A549 (cell line): Measurements from ENCODE around the gene ATXN7L1. TPM values are rescaled to one million over a fixed set of nuclear protein-coding genes. Genes with fewer than 3 reads are reported as not detected.

ENCODE experiments used
- ATAC-seq, 2 experiments: fragments of 200-7000 bp in 1 of 2; fragments of >200 bp in 1 of 2; cut with Nextera tagmentation in 1 of 2; cut with Tn5 transposase in 1 of 2; 3 replicates each; pipeline versions ENCODE4 v1.8.0 to v1.9.1; 2018 to 2020; ENCODE audit warnings: mild to moderate bottlenecking in 1 of 2, moderate library complexity in 1 of 2
- CTCF ChIA-PET: fragments of 300-600 bp; sonication (Branson Sonifier 250); formaldehyde crosslinking; extraction: SDS; loops from one replicate; lab custom pipeline; 2021; ENCODE audit warnings: antibody characterized with exemption, inconsistent platforms; lab: Yijun Ruan, JAX
- POLR2A ChIA-PET: fragments of 350-600 bp; formaldehyde crosslinking; extraction: SDS; loops from one replicate; lab custom pipeline; 2021; ENCODE audit warnings: antibody characterized with exemption, inconsistent platforms; lab: Yijun Ruan, JAX
- DNase-seq, 2 experiments: peaks; one replicate each; pipeline versions ENCODE4 v3.0.0 to v3.0.0-alpha.2; 2011 to 2016; ENCODE audit warnings: low read depth in 1 of 2, low spot score in 1 of 2
- FAIRE-seq: peaks from 2 replicates; lab custom pipeline; 2011; peaks lifted over from hg19 to GRCh38; lab: Jason Lieb, UNC
- H3K27ac ChIP-seq, 2 experiments: fragments of >200 bp; sonication (Bioruptor Twin); formaldehyde crosslinking; 3 replicates each; pipeline ENCODE4 v1.5.1; 2016 to 2017
- H3K4me1 ChIP-seq: fragments of >200 bp; sonication (Bioruptor Twin); formaldehyde crosslinking; 3 replicates; pipeline ENCODE4 v1.6.1; 2016
- H3K4me2 ChIP-seq: fragments of >200 bp; sonication (Bioruptor Twin); formaldehyde crosslinking; 3 replicates; pipeline ENCODE4 v1.6.1; 2016
- H3K4me3 ChIP-seq: fragments of >200 bp; sonication (Bioruptor Twin); formaldehyde crosslinking; 3 replicates; pipeline ENCODE4 v1.5.1; 2016
- H3K9me3 ChIP-seq: fragments of >200 bp; sonication (Bioruptor Twin); formaldehyde crosslinking; 3 replicates; pipeline ENCODE4 v1.6.1; 2016
- CEBPB ChIP-seq, 2 experiments: fragments of >200 bp in 1 of 2; sonication (Bioruptor Twin) in 1 of 2; formaldehyde crosslinking in 1 of 2; IDR thresholded peaks; 2 replicates each; pipeline ENCODE4 v1.6.1; 2012 to 2016
- EHMT2 ChIP-seq: fragments of 200-600 bp; sonication (generic); IDR thresholded peaks from 2 replicates; pipeline ENCODE4 v1.6.1; 2016; ENCODE audit warnings: antibody characterized with exemption, low read depth, mild to moderate bottlenecking, moderate library complexity
- EP300 ChIP-seq, 2 experiments: fragments of >200 bp; sonication (Bioruptor Twin); formaldehyde crosslinking; IDR thresholded peaks; 2 replicates in 1 of 2; 3 replicates in 1 of 2; pipeline ENCODE4 v1.6.1; 2016 to 2017
- ESRRA ChIP-seq: fragments of 150-350 bp; IDR thresholded peaks from 2 replicates; pipeline ENCODE4 v1.6.1; 2014; ENCODE audit warnings: mild to moderate bottlenecking, low read length, borderline replicate concordance
- HEYL ChIP-seq: fragments of 250-450 bp; sonication (Bioruptor Pico); IDR thresholded peaks from 2 replicates; pipeline ENCODE4 v1.8.0; 2021; ENCODE audit warnings: mild to moderate bottlenecking, moderate library complexity
- HOXA7 ChIP-seq: fragments of 250-450 bp; sonication (Bioruptor Pico); IDR thresholded peaks from 2 replicates; pipeline ENCODE4 v1.5.0; 2020; ENCODE audit warnings: mild to moderate bottlenecking, moderate library complexity
- HOXB5 ChIP-seq: fragments of 250-450 bp; sonication (Bioruptor Pico); IDR thresholded peaks from 2 replicates; pipeline ENCODE4 v1.5.0; 2020; ENCODE audit warnings: mild to moderate bottlenecking, moderate library complexity
- KDM1A ChIP-seq: fragments of 200-600 bp; sonication (generic); IDR thresholded peaks from 2 replicates; pipeline ENCODE4 v1.6.1; 2016; ENCODE audit warnings: low read depth, mild to moderate bottlenecking
- MAFK ChIP-seq: fragments of 450-650 bp; IDR thresholded peaks from 2 replicates; pipeline ENCODE4 v1.6.1; 2014; ENCODE audit not compliant: partially characterized antibody
- MAX ChIP-seq: IDR thresholded peaks from 2 replicates; pipeline ENCODE4 v1.6.1; 2012
- MYC ChIP-seq: IDR thresholded peaks from 2 replicates; pipeline ENCODE4 v1.6.1; 2012; ENCODE audit warnings: mild to moderate bottlenecking, inconsistent platforms, low read length, improper control_type of control experiment, borderline replicate concordance
- NFE2L2 ChIP-seq: fragments of 150-350 bp; conservative IDR thresholded peaks from 2 replicates; pipeline ENCODE4 v1.6.1; 2014; ENCODE audit warnings: low read length
- RAD21 ChIP-seq, 2 experiments: fragments of >200 bp in 1 of 2; sonication (Bioruptor Twin) in 1 of 2; formaldehyde crosslinking in 1 of 2; IDR thresholded peaks in 1 of 2; conservative IDR thresholded peaks in 1 of 2; 2 replicates in 1 of 2; 3 replicates in 1 of 2; pipeline ENCODE4 v1.6.1; 2012 to 2018; ENCODE audit warnings: inconsistent platforms in 1 of 2
- RNF2 ChIP-seq: fragments of 200-600 bp; sonication (generic); IDR thresholded peaks from 2 replicates; pipeline ENCODE4 v1.6.1; 2016; ENCODE audit warnings: low read depth, mild to moderate bottlenecking, antibody characterized with exemption, moderate library complexity, borderline replicate concordance
- SMC3 ChIP-seq: fragments of >200 bp; sonication (Bioruptor Twin); formaldehyde crosslinking; IDR thresholded peaks from 3 replicates; pipeline ENCODE4 v1.6.1; 2018; ENCODE audit warnings: inconsistent platforms
- SREBF2 ChIP-seq: fragments of 450-650 bp; IDR thresholded peaks from 2 replicates; pipeline ENCODE4 v1.6.1; 2014; ENCODE audit warnings: mild to moderate bottlenecking, moderate library complexity
- WGBS: methylation state at CpG from one replicate; pipeline ENCODE4 v1.1.6; 2017; ENCODE audit errors: missing lambda C conversion rate; 5-methylcytosine and 5-hydroxymethylcytosine counted together
- polyA plus RNA-seq, 4 experiments: library from polyadenylated mRNA; depleted of rRNA in 3 of 4; stranded (reverse); fragments of >200 nt; fragmentation: RNase III in 1 of 4; extraction: RNeasy Plus Mini Kit Qiagen cat#74134 plus additional on column Dnase treatment in 1 of 4; gene quantifications; 2 replicates in 3 of 4; 3 replicates in 1 of 4; pipeline ENCODE4 v1.2.3, GENCODE V29; 2011 to 2017
- TF ChIP-seq, protein P1 (sequence below): fragments of >200 bp; sonication (Bioruptor Twin); formaldehyde crosslinking; IDR thresholded peaks from 2 replicates; pipeline ENCODE4 v1.6.1; 2016
- TF ChIP-seq, protein P2 (sequence below): fragments of 250-450 bp; sonication (Bioruptor Pico); IDR thresholded peaks from 2 replicates; pipeline ENCODE4 v1.5.0; 2021; ENCODE audit warnings: mild to moderate bottlenecking, moderate library complexity, borderline replicate concordance
- TF ChIP-seq, protein P3 (sequence below): fragments of >200 bp; sonication (Bioruptor Twin); formaldehyde crosslinking; IDR thresholded peaks from 3 replicates; pipeline ENCODE4 v1.6.1; 2016
- TF ChIP-seq, protein P4 (sequence below): IDR thresholded peaks from 2 replicates; pipeline ENCODE4 v1.6.1; 2012; ENCODE audit warnings: low read depth, borderline replicate concordance

The ATXN7L1 gene
- polyA plus RNA-seq, 2 of the 4 experiments (the other 2 are of a cell fraction) = 4.5 to 5.7 TPM

DNA sequence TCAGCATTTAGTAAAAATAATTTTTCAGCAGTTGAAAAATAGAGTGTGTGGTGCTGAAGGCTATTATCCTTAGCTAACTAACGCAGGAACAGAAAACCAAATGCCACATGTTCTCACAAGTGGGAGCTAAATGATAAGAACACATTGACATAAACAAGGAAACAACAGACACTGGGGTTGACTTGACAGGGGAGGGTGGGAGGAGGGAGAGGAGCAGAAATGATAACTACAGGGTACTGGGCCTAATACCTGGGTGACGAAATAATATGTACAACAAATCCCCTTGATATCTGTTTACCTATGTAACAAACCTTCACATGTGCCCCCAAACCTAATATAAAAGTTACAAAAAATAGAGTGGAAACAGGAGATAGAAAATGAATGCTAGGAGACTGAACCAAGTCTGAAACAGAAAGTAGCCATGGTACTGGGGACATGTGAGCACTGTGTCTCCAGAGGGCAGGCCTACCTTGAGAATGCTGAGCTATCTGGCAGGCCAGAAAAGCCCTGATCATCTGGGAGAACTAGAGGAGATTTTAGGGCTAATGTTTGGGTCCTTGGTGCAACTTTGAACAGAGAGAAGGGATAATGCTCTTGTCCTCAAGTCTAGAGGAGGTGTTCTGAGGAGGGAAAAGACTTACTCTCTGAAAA lies 290.4 kb downstream of the ATXN7L1 start:
- no peak for ATAC-seq
- H3K4me2 ChIP-seq = no peak overlapping the region
- no peak overlapping the region for H3K27ac ChIP-seq
- CTCF ChIA-PET = interaction anchor here (1.3 to 5.0 kb wide), 5 partner anchors 15 to 445 kb away, joined by 3 to 42 read pairs (median 5); no protein-coding TSS in a partner anchor
- no peak for TF ChIP-seq HEYL (CRISPR knock-in tag)
- TF ChIP-seq, all 56 proteins: peak for 0
- no peaks in the 10 kb centered on the region for H3K9me3 ChIP-seq
- FAIRE-seq (no peak), DNase-seq (no peak)
- H3K4me3 ChIP-seq = no peak overlapping the region
- WGBS = 90% methylated on average over 2 of the region's 2 CpGs
- POLR2A ChIA-PET = no interaction called here
- peaks cover 7% of the 10 kb centered on the region; the same call in 2 of the 3 replicates for H3K4me1 ChIP-seq

DNA sequence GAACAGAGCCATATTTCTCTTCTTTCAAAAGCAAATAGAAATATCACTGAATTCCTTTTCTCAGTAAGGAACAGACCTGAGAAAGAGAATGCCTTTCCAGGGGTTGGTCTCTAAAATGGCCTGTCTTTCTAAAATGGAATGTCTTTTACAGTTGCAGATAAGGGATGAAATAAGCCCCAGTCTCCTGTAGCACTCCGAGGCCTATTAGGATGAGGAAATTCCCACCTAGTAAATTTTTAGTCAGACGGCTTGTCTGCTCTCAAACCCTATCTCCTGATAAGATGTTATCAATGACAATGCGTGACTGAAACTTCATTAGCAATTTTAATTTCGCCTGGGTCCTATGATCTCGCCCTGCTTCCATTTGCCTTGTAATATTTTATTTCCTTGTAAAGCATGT lies 292.2 kb downstream of the ATXN7L1 start:
- CTCF ChIA-PET = no interaction called here
- TF ChIP-seq EHMT2 (no peak), ESRRA (no peak), SREBF2 (no peak), EP300 (IDR thresholded peaks at IDR 0.05) (no peak), NFE2L2 (no peak), CEBPB (IDR thresholded peaks at IDR 0.05) (no peak), SMC3 (no peak), MAX (no peak), MYC (no peak), RNF2 (no peak), HOXA7 (CRISPR knock-in tag) (no peak), MAFK (no peak)
- TF ChIP-seq, protein P1, sequence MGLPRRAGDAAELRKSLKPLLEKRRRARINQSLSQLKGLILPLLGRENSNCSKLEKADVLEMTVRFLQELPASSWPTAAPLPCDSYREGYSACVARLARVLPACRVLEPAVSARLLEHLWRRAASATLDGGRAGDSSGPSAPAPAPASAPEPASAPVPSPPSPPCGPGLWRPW = no peak
- TF ChIP-seq, protein P2, sequence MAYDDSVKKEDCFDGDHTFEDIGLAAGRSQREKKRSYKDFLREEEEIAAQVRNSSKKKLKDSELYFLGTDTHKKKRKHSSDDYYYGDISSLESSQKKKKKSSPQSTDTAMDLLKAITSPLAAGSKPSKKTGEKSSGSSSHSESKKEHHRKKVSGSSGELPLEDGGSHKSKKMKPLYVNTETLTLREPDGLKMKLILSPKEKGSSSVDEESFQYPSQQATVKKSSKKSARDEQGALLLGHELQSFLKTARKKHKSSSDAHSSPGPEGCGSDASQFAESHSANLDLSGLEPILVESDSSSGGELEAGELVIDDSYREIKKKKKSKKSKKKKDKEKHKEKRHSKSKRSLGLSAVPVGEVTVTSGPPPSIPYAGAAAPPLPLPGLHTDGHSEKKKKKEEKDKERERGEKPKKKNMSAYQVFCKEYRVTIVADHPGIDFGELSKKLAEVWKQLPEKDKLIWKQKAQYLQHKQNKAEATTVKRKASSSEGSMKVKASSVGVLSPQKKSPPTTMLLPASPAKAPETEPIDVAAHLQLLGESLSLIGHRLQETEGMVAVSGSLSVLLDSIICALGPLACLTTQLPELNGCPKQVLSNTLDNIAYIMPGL (CRISPR knock-in tag) = no peak
- FAIRE-seq = no peak

GRCh38 chr7:105583061-105583460 lies 293.3 kb downstream of the ATXN7L1 start:
- FAIRE-seq = no peak
- POLR2A ChIA-PET = no interaction called here
- WGBS = 94% methylated on average over 5 of the region's 39 CpGs

More for the DNA sequence above, 292.2 kb downstream of the ATXN7L1 start:
- Histone ChIP-seq H3K4me3 (no peak overlapping the region), H3K27ac (no peak overlapping the region), H3K4me1 (peaks cover 7% of the 10 kb centered on the region; the same call in 2 of the 3 replicates), H3K4me2 (no peak overlapping the region), H3K9me3 (no peaks in the 10 kb centered on the region)
- DNase-seq (no peak), ATAC-seq (no peak)
- POLR2A ChIA-PET = no interaction called here
- WGBS = 84% methylated on average over 5 of the region's 5 CpGs

More at GRCh38 chr7:105583061-105583460, 293.3 kb downstream of the ATXN7L1 start:
- Histone ChIP-seq H3K4me3 (no peak overlapping the region), H3K4me2 (no peak overlapping the region)
- TF ChIP-seq HOXB5 (no peak), RAD21 (conservative IDR thresholded peaks at IDR 0.05 in 1 of 2, IDR thresholded peaks at IDR 0.05 in 1 of 2) (no peak), HOXA7 (CRISPR knock-in tag) (no peak), KDM1A (no peak)
- TF ChIP-seq, protein P3, sequence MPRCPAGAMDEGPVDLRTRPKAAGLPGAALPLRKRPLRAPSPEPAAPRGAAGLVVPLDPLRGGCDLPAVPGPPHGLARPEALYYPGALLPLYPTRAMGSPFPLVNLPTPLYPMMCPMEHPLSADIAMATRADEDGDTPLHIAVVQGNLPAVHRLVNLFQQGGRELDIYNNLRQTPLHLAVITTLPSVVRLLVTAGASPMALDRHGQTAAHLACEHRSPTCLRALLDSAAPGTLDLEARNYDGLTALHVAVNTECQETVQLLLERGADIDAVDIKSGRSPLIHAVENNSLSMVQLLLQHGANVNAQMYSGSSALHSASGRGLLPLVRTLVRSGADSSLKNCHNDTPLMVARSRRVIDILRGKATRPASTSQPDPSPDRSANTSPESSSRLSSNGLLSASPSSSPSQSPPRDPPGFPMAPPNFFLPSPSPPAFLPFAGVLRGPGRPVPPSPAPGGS = no peak
- TF ChIP-seq, protein P4, sequence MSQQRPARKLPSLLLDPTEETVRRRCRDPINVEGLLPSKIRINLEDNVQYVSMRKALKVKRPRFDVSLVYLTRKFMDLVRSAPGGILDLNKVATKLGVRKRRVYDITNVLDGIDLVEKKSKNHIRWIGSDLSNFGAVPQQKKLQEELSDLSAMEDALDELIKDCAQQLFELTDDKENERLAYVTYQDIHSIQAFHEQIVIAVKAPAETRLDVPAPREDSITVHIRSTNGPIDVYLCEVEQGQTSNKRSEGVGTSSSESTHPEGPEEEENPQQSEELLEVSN = no peak
- TF ChIP-seq, all 56 proteins: peak for 0
- ATAC-seq (no peak), DNase-seq (no peak)
- H3K9me3 ChIP-seq = no peaks in the 10 kb centered on the region
- H3K4me1 ChIP-seq = peaks cover 7% of the 10 kb centered on the region; the same call in 2 of the 3 replicates
- H3K27ac ChIP-seq = no peak overlapping the region
- CTCF ChIA-PET = no interaction called here
